MM.1S (cell line): ENCODE measurements around the gene RERE.

ENCODE experiments used
- DNase-seq: peaks from one replicate; pipeline ENCODE4 v3.0.0-alpha.2; 2015
- H2AFZ ChIP-seq: fragments of 300-600 bp; sonication (generic); 2 replicates; pipeline ENCODE4 v1.6.0; 2016; ENCODE audit warnings: antibody characterized with exemption, low read length
- H3F3A ChIP-seq: fragments of 300-600 bp; sonication (generic); 2 replicates; pipeline ENCODE4 v1.6.1; 2016; ENCODE audit warnings: mild to moderate bottlenecking, antibody characterized with exemption, low read length, moderate library complexity, mixed read lengths; ENCODE audit not compliant: insufficient read depth
- H3K27ac ChIP-seq: fragments of 300-600 bp; sonication (generic); 2 replicates; pipeline ENCODE4 v1.5.1; 2016; ENCODE audit warnings: mild to moderate bottlenecking, low read length
- H3K27me3 ChIP-seq: fragments of 300-600 bp; sonication (generic); replicated peaks from 2 replicates; pipeline ENCODE4 v1.6.0; 2016; ENCODE audit warnings: low read length; ENCODE audit not compliant: insufficient read depth
- H3K36me3 ChIP-seq: fragments of 300-600 bp; sonication (generic); replicated peaks from 2 replicates; pipeline ENCODE4 v1.6.1; 2016; ENCODE audit warnings: mild to moderate bottlenecking, low read length, mixed read lengths; ENCODE audit not compliant: insufficient read depth
- H3K4me1 ChIP-seq: fragments of 300-600 bp; sonication (generic); 2 replicates; pipeline ENCODE4 v1.6.1; 2016; ENCODE audit warnings: low read length, mixed read lengths
- H3K4me2 ChIP-seq: fragments of 300-600 bp; sonication (generic); 2 replicates; pipeline ENCODE4 v1.6.0; 2016; ENCODE audit warnings: low read depth, low read length
- H3K4me3 ChIP-seq: fragments of 300-600 bp; sonication (generic); 2 replicates; pipeline ENCODE4 v1.5.1; 2016; ENCODE audit warnings: low read length, mixed read lengths
- H3K79me2 ChIP-seq: fragments of 300-600 bp; sonication (generic); 2 replicates; pipeline ENCODE4 v1.6.1; 2016; ENCODE audit warnings: mixed run types, low read length, mixed read lengths
- H3K9ac ChIP-seq: fragments of 300-600 bp; sonication (generic); 2 replicates; pipeline ENCODE4 v1.6.1; 2016; ENCODE audit warnings: low read length, mixed read lengths
- H3K9me2 ChIP-seq: fragments of 300-600 bp; sonication (generic); replicated peaks from 2 replicates; pipeline ENCODE4 v1.6.1; 2016; ENCODE audit warnings: mild to moderate bottlenecking, low read length, mixed read lengths; ENCODE audit not compliant: insufficient read depth
- H3K9me3 ChIP-seq: fragments of 300-600 bp; sonication (generic); replicated peaks from 2 replicates; pipeline ENCODE4 v1.6.1; 2016; ENCODE audit warnings: mild to moderate bottlenecking, low read length, mixed read lengths; ENCODE audit not compliant: insufficient read depth
- H4K20me1 ChIP-seq: fragments of 300-600 bp; sonication (generic); 2 replicates; pipeline ENCODE4 v1.6.1; 2016; ENCODE audit warnings: mild to moderate bottlenecking, low read length, moderate library complexity, mixed read lengths; ENCODE audit not compliant: insufficient read depth
- EZH2 ChIP-seq: fragments of 300-600 bp; sonication (generic); optimal IDR thresholded peaks from 2 replicates; pipeline ENCODE3; 2017; ENCODE audit warnings: low read depth, mild to moderate bottlenecking, antibody characterized with exemption, low read length, mixed read lengths
- EZH2phosphoT487 ChIP-seq: fragments of 300-600 bp; sonication (generic); IDR thresholded peaks from 2 replicates; pipeline ENCODE4 v1.6.1; 2018; ENCODE audit warnings: antibody characterized with exemption, low read length
- TF ChIP-seq, protein P1 (sequence below): fragments of 300-600 bp; sonication (generic); IDR thresholded peaks from 2 replicates; pipeline ENCODE4 v1.5.1; 2016; ENCODE audit warnings: antibody characterized with exemption, low read length, mixed read lengths

RERE gene

DNA sequence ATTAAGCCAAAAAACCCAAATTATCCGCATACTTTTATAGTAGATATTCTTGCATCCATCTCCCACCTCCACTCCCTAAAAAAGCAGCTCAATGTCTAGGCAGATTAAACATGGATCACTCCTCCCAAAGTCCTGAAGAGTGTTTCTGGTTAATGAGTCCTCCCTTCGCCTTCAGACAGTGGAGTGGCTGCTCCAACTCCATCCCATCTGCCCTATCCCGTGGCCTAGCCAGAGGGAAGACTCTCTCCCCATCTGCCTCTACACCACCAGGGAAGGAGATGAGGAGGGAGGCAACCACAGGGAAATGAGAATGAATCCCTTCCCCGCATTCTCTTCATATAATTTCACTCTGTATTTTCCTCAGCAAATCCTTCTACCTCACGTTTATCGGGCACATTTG lies 395.7 kb downstream of the RERE start:
- Histone ChIP-seq H3K36me3 (no peaks in the 10 kb centered on the region), H3K27ac (no peak overlapping the region), H3F3A (0 out of 2 replicates have a peak, but pooled peaks cover under 1% of the 10 kb centered on the region), H3K79me2 (peaks cover 3% of the 10 kb centered on the region; the same call in 1 of the 2 replicates), H3K9me2 (no peaks in the 10 kb centered on the region), H2AFZ (no peak overlapping the region), H3K4me2 (no peak overlapping the region), H3K4me1 (peaks cover 3% of the 10 kb centered on the region; the same call in 1 of the 2 replicates), H3K27me3 (no peaks in the 10 kb centered on the region), H4K20me1 (0 out of 2 replicates have a peak, but pooled peaks cover 3% of the 10 kb centered on the region), H3K9me3 (no peaks in the 10 kb centered on the region), H3K4me3 (no peak overlapping the region), H3K9ac (no peak overlapping the region)
- TF ChIP-seq EZH2phosphoT487, result no peak
- TF ChIP-seq, protein P1, sequence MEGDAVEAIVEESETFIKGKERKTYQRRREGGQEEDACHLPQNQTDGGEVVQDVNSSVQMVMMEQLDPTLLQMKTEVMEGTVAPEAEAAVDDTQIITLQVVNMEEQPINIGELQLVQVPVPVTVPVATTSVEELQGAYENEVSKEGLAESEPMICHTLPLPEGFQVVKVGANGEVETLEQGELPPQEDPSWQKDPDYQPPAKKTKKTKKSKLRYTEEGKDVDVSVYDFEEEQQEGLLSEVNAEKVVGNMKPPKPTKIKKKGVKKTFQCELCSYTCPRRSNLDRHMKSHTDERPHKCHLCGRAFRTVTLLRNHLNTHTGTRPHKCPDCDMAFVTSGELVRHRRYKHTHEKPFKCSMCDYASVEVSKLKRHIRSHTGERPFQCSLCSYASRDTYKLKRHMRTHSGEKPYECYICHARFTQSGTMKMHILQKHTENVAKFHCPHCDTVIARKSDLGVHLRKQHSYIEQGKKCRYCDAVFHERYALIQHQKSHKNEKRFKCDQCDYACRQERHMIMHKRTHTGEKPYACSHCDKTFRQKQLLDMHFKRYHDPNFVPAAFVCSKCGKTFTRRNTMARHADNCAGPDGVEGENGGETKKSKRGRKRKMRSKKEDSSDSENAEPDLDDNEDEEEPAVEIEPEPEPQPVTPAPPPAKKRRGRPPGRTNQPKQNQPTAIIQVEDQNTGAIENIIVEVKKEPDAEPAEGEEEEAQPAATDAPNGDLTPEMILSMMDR, result no peak
- TF ChIP-seq EZH2, result no peak
- DNase-seq, result no peak

GRCh38 chr1:8420318-8420717 lies 397.1 kb downstream of the RERE start:
- Histone ChIP-seq H3K36me3 (no peaks in the 10 kb centered on the region), H3K9ac (no peak overlapping the region), H3K4me3 (no peak overlapping the region), H3K79me2 (no peaks in the 10 kb centered on the region), H3K9me3 (no peaks in the 10 kb centered on the region), H3K9me2 (no peaks in the 10 kb centered on the region), H3K4me2 (no peak overlapping the region), H3K27ac (no peak overlapping the region), H2AFZ (no peak overlapping the region), H4K20me1 (0 out of 2 replicates have a peak, but pooled peaks cover 3% of the 10 kb centered on the region), H3K4me1 (no peaks in the 10 kb centered on the region), H3K27me3 (no peaks in the 10 kb centered on the region), H3F3A (no peaks in the 10 kb centered on the region)
- DNase-seq, result no peak
- TF ChIP-seq EZH2phosphoT487 (no peak), EZH2 (no peak)
- TF ChIP-seq, protein P1, result no peak

- H3K27ac ChIP-seq, result no peak overlapping the region
- H3K9me3 ChIP-seq, result no peaks in the 10 kb centered on the region
- no peaks in the 10 kb centered on the region for H3F3A ChIP-seq
- no peaks in the 10 kb centered on the region for H3K9me2 ChIP-seq
- H2AFZ ChIP-seq, result no peak overlapping the region
- H3K79me2 ChIP-seq, result no peaks in the 10 kb centered on the region
- DNase-seq, result no peak
- TF ChIP-seq, protein P1, result no peak
- no peak for TF ChIP-seq EZH2phosphoT487
- TF ChIP-seq EZH2, result no peak
- H3K4me2 ChIP-seq, result no peak overlapping the region
- 0 out of 2 replicates have a peak, but pooled peaks cover 3% of the 10 kb centered on the region for H4K20me1 ChIP-seq
- H3K4me3 ChIP-seq, result no peak overlapping the region
- H3K9ac ChIP-seq, result no peak overlapping the region
- H3K27me3 ChIP-seq, result no peaks in the 10 kb centered on the region
- no peaks in the 10 kb centered on the region for H3K4me1 ChIP-seq
- no peaks in the 10 kb centered on the region for H3K36me3 ChIP-seq
These were observed 397.6 kb downstream of the RERE start for GRCh38 chr1:8419861-8420260.
